OCI-LY3 (cell line): ENCODE results near the gene ASPSCR1.

Experiments
- H2AFZ ChIP-seq: fragments of 200-600, 300-600 bp; shearing (Covaris generic); 2 replicates; pipeline ENCODE4 v1.6.0; 2014; ENCODE audit warnings: antibody characterized with exemption, low read depth, low read length
- H3K27ac ChIP-seq: fragments of 200-600, 300-600 bp; sonication (generic); 2 replicates; pipeline ENCODE4 v1.5.1; 2014; ENCODE audit warnings: mild to moderate bottlenecking, low read length, moderate library complexity, mixed read lengths
- H3K27me3 ChIP-seq: fragments of 200-600, 300-600 bp; sonication (generic); 2 replicates; pipeline ENCODE4 v1.6.1; 2014; ENCODE audit warnings: low read depth, low read length, mixed read lengths
- H3K36me3 ChIP-seq: fragments of 200-600, 300-600 bp; sonication (generic); replicated peaks from 2 replicates; pipeline ENCODE3; 2014; ENCODE audit warnings: low read depth, low read length, mixed read lengths
- H3K4me1 ChIP-seq: fragments of 300-600, 200-600 bp; sonication (generic); 2 replicates; pipeline ENCODE4 v1.6.1; 2014; ENCODE audit warnings: low read length, mixed read lengths
- H3K4me2 ChIP-seq: fragments of 200-600, 300-600 bp; sonication (generic); 2 replicates; pipeline ENCODE4 v1.6.1; 2014; ENCODE audit warnings: low read length, mixed read lengths
- H3K4me3 ChIP-seq: fragments of 300-600, 200-600 bp; sonication (generic); 2 replicates; pipeline ENCODE4 v1.5.1; 2014; ENCODE audit warnings: antibody characterized with exemption, mild to moderate bottlenecking, low read length, moderate library complexity
- H3K79me2 ChIP-seq: fragments of 300-600, 200-600 bp; shearing (Covaris generic); 2 replicates; pipeline ENCODE4 v1.6.1; 2014; ENCODE audit warnings: mild to moderate bottlenecking, low read length, mixed read lengths
- H3K9ac ChIP-seq: fragments of 300-600, 200-600 bp; shearing (Covaris generic); 2 replicates; pipeline ENCODE4 v1.6.0; 2014; ENCODE audit warnings: mild to moderate bottlenecking, low read length, moderate library complexity
- H3K9me3 ChIP-seq: fragments of 200-600, 300-600 bp; shearing (Covaris generic); 2 replicates; pipeline ENCODE4 v1.6.1; 2014; ENCODE audit warnings: low read length, mixed read lengths; ENCODE audit not compliant: insufficient read depth
- H4K20me1 ChIP-seq: fragments of 200-600, 300-600 bp; sonication (generic); 2 replicates; pipeline ENCODE4 v1.6.1; 2016; ENCODE audit warnings: low read length, mixed read lengths; ENCODE audit not compliant: insufficient read depth
- EZH2phosphoT487 ChIP-seq: fragments of 200-600 bp; shearing (Covaris generic); IDR thresholded peaks from 2 replicates; pipeline ENCODE4 v1.6.1; 2018; ENCODE audit warnings: antibody characterized with exemption, mixed run types, low read depth
- TF ChIP-seq, protein P1 (sequence below): fragments of 200-600, 300-600 bp; sonication (generic); IDR thresholded peaks from 2 replicates; pipeline ENCODE4 v1.5.1; 2014; ENCODE audit warnings: antibody characterized with exemption, low read length, low read depth

The ASPSCR1 gene

DNA sequence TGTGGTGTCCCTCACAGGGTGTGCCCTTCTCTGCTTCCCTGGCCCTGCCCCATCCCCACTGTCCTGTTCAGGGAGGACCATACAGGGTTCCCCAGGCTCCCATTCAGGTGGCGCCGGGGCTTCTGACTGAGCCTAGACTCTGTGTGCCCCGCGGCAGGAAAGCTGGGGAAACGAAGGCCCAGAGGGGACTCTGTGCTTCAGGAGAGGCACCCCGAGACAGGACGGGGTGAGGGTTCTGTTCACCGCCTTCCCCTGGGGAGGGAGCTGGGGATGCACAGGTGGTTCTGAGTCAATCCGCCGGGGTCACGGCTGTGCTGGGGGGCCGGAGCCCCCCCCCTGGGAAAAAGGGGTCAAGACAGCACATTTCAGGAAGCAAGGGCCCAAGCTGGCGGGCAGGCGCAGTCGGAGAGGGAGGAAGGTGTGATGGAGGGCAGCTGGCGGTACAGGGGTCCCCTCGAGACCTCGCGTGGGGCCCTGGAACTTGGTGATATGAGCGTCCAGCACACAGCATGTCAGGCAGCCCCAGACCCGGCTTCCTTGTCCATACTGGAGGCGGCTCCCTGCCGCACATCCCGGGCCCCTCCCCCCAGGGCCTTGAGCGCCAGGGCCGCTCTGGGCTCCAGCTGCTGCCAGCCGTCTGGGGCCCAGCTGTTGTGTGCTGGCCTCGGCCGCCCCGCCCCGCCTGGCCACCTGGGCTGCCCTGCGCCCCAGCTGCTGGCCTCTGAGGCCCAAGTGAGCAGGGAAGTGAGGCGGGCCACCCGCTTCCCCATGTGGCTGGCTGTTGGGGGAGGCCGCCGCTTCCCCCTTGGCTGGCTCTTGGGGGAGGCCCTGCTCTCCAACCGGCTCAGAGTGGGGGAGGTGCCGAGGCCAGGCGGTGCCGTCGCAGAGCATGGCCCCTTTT is 10.8 kb upstream of the ASPSCR1 start:
- Histone ChIP-seq H4K20me1 (no peaks in the 10 kb centered on the region), H3K27ac (peak overlapping the region; percentile 36; the same call in 1 of the 2 replicates), H3K4me1 (peaks cover 26% of the 10 kb centered on the region), H3K9ac (peak overlapping the region; percentile 64; the same call in 1 of the 2 replicates), H3K4me3 (peak overlapping the region; percentile 80), H3K27me3 (peaks cover 15% of the 10 kb centered on the region; the same call in 1 of the 2 replicates), H3K4me2 (peak overlapping the region; percentile 94), H3K9me3 (no peaks in the 10 kb centered on the region), H3K36me3 (no peaks in the 10 kb centered on the region), H2AFZ (peak overlapping the region; percentile 41; the same call in 1 of the 2 replicates), H3K79me2 (no peaks in the 10 kb centered on the region)
- no peak for TF ChIP-seq EZH2phosphoT487
- TF ChIP-seq, protein P1, sequence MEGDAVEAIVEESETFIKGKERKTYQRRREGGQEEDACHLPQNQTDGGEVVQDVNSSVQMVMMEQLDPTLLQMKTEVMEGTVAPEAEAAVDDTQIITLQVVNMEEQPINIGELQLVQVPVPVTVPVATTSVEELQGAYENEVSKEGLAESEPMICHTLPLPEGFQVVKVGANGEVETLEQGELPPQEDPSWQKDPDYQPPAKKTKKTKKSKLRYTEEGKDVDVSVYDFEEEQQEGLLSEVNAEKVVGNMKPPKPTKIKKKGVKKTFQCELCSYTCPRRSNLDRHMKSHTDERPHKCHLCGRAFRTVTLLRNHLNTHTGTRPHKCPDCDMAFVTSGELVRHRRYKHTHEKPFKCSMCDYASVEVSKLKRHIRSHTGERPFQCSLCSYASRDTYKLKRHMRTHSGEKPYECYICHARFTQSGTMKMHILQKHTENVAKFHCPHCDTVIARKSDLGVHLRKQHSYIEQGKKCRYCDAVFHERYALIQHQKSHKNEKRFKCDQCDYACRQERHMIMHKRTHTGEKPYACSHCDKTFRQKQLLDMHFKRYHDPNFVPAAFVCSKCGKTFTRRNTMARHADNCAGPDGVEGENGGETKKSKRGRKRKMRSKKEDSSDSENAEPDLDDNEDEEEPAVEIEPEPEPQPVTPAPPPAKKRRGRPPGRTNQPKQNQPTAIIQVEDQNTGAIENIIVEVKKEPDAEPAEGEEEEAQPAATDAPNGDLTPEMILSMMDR, result no peak

DNA sequence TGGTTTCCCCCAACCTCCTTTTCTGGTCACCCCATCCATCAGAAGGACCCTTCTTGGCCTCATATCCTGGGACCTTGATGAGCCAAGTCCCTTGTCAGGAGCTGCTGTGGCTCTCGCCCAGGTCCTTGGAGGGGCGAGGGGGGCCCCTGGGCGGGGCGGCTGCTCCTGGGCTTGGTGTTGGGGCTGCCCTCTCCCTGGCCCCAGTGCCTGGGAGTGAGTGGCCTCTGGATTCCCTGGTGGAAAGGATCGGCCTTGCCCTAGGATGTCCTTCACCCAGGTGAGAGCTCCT is 10.2 kb upstream of the ASPSCR1 start:
- Histone ChIP-seq H3K27me3 (peaks cover 15% of the 10 kb centered on the region; the same call in 1 of the 2 replicates), H3K4me3 (peak overlapping the region; percentile 80), H3K9me3 (no peaks in the 10 kb centered on the region), H3K4me1 (peaks cover 26% of the 10 kb centered on the region), H4K20me1 (no peaks in the 10 kb centered on the region), H3K4me2 (peak overlapping the region; percentile 94), H3K79me2 (no peaks in the 10 kb centered on the region), H3K27ac (peak overlapping the region; percentile 36), H2AFZ (peak overlapping the region; percentile 41; the same call in 1 of the 2 replicates), H3K36me3 (no peaks in the 10 kb centered on the region), H3K9ac (peak overlapping the region; percentile 64)
- TF ChIP-seq, protein P1, result no peak
- no peak for TF ChIP-seq EZH2phosphoT487

DNA sequence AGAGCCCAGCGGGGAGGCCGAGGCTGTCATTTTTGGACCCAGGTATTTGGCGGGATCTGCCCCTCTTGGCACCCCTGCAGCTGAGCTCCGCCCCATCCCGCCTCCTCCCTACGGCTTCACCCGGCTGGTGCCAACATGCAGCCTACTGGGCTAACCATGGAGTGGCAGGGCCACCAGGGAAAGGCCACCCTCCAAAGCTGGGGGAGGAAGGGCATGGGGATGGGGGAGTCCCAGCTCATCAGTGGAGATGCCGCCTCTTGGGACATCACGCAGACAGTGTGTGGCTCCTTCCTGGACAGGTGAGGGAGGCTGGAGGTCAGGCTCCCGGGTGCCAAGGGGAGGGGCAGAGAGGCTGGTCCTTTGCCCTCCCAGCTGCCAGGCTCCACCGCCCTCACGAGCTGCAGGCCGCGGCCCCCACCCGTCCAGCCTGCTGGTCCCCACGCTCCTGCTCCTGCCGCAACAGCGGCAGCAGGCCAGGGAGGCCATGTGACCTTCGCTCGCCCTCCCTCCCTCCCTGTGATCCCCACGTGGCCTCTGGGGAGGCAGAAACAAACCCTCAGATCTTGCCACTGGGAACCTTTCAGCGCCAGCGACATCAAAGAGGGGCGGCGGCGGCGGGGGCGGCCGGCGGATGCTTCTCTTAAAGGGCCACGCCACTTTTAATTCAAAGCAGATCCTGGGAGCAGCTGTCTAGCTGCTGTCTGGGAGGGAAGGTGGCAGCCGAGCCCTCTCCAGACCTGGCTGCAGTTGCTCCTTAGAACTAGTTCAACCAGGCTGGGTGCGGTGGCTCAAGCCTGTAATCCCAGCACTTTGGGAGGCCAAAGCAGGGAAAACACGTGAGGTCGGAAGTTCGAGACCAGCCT is 9.7 kb upstream of the ASPSCR1 start:
- Histone ChIP-seq H2AFZ (peak overlapping the region; percentile 86), H3K4me3 (peak overlapping the region; percentile 80), H3K27ac (peak overlapping the region; percentile 36; the same call in 1 of the 2 replicates), H3K9me3 (no peaks in the 10 kb centered on the region), H3K4me1 (peaks cover 26% of the 10 kb centered on the region), H3K36me3 (no peaks in the 10 kb centered on the region), H3K9ac (peak overlapping the region; percentile 64), H3K27me3 (peaks cover 15% of the 10 kb centered on the region; the same call in 1 of the 2 replicates), H3K4me2 (peak overlapping the region; percentile 94), H3K79me2 (no peaks in the 10 kb centered on the region), H4K20me1 (no peaks in the 10 kb centered on the region)
- no peak for TF ChIP-seq EZH2phosphoT487
- TF ChIP-seq, protein P1, result no peak

DNA sequence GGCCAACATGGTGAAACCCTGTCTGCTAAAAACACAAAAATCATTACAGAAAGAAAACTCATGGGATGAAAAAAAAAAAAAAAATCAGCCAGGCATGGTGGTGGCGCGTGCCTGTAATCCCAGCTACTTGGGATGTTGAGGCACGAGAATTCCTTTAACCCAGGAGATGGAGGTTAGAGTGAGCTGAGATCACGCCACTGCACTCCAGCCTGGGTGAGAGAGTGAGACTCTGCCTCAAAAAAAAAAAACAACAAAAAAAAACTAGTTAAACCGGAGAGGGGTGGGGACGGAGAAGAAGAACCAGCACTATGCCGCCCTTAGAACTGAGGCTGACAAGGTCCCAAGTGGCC is 9.1 kb upstream of the ASPSCR1 start:
- Histone ChIP-seq H3K4me2 (peak overlapping the region; percentile 94), H3K27ac (peak overlapping the region; percentile 14; the same call in 1 of the 2 replicates), H3K9me3 (no peaks in the 10 kb centered on the region), H4K20me1 (no peaks in the 10 kb centered on the region), H3K36me3 (no peaks in the 10 kb centered on the region), H3K79me2 (no peaks in the 10 kb centered on the region), H3K4me1 (peaks cover 26% of the 10 kb centered on the region), H3K4me3 (peak overlapping the region; percentile 80), H3K27me3 (peaks cover 15% of the 10 kb centered on the region; the same call in 1 of the 2 replicates), H2AFZ (peak overlapping the region; percentile 86), H3K9ac (peak overlapping the region; percentile 64)
- TF ChIP-seq, protein P1, result no peak
- TF ChIP-seq EZH2phosphoT487, result no peak
